A549 treated with Hydrocortisone at 1 μM for 4 hours (cell line): ENCODE results near the gene TAF1D. TPM values are rescaled to one million over a fixed set of nuclear protein-coding genes. Genes with fewer than 3 reads are reported as not detected.

Experiments used
- total RNA-seq: library from RNA; stranded (reverse); fragments of 200-300 nt; extraction: Qiagen RNA extraction; gene quantifications from 5 replicates; pipeline ENCODE4 v1.2.3, GENCODE V29; 2022

The TAF1D gene, protein sequence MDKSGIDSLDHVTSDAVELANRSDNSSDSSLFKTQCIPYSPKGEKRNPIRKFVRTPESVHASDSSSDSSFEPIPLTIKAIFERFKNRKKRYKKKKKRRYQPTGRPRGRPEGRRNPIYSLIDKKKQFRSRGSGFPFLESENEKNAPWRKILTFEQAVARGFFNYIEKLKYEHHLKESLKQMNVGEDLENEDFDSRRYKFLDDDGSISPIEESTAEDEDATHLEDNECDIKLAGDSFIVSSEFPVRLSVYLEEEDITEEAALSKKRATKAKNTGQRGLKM
- total RNA-seq = 89.4 to 97.8 TPM (median 95.5 TPM) in 5 replicates

DNA sequence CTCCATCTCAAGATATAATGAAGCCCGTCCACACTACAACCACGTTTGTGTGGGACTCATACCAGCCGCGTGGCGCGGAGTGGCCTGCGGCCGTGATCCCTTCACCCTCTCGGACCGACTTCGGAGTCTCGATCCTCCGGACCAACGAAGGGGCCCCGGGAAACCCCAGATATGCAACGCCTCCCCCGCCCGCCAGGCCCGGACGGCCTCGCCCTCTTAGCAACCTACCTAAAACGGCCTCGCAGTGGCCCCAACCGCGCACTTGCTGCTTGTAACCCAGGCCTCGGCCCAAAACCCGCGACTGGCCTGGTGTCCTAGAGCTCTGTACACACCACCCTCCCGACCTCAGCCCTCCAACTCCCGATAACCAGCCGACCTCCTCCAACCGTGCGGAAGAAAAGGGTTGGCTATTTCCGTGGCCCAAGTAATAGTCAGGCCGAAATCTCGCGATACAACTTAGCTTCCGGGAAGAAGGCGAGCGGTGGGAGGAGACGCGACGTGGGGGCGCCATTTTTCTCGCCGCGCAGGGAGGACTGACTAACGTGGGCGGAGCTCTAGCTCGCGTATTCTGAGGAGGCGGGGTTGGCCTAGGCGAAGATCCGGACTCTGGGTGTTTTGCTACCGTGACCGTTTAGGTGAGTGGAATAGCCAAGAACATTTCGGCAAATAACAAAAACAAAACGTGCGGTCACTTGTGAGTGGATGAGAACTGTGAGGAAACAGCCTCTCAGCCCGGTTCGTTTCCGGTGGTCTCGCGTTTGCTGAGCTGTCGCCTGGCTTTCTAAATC is at the start of gene TAF1D, which contains the start of gene C11orf54:
Gene TAF1D, minus strand, starts transcription at position 402 of the 788 bp plus-strand sequence. CDS start 2,191 bp downstream, outside the sequence.
Gene C11orf54, plus strand, starts transcription at position 579 of the 788 bp plus-strand sequence. CDS start 5,722 bp downstream, outside the sequence.

DNA sequence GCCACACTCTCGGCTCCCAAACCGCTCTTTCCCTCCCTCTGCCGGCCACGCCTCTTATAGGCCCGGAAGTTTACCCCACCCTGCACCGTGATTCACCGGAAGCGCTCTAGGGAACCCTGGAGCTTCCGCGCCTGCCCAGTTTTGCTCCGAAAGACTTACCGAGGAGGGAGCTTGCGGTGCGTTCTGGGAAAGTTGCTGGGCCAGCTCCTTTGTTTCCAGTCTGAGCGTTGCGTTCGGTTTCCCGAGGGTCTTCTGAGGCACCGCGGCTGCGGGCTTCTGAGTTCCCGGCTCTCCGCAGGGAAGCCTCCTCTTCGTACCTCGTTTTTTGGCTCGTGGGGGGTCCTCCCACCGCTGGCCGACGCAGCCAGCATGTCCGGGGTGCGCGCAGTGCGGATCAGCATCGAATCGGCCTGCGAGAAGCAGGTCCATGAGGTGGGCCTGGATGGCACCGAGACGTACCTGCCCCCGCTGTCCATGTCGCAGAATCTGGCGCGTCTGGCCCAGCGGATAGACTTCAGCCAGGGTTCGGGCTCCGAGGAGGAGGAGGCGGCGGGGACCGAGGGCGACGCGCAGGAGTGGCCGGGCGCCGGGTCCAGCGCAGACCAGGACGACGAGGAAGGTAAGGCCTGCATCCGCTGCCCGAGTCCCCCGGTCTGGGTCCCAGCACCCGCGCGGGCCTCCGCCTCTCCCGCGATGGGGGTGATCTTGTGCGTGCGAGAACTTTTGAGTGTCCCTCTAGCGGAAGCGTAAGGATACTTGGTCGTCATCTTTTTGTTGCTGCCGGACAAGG is 43.0 kb upstream of the TAF1D start, which contains the start of gene MED17:
Gene MED17, plus strand, starts transcription at position 138 of the 790 bp plus-strand sequence. Its CDS starts 232 bp downstream, at position 370.

Other genes starting within 250 kb of the TAF1D start
- gene SMCO4, start 198.1 kb downstream of the TAF1D start, total RNA-seq = 18.8 to 23.0 TPM (median 21.5 TPM) in 5 replicates
- 5.6 to 8.4 TPM (median 6.1 TPM) in 5 replicates for gene CEP295, start 79.8 kb downstream of the TAF1D start, total RNA-seq
- gene C11orf54, start 177 bp upstream of the TAF1D start, total RNA-seq = 14.0 to 18.7 TPM (median 14.2 TPM) in 5 replicates
- gene MED17, start 42.8 kb upstream of the TAF1D start, total RNA-seq = 20.1 to 25.3 TPM (median 22.7 TPM) in 5 replicates
- not detected in 5 replicates for gene VSTM5, start 109.1 kb upstream of the TAF1D start, total RNA-seq